GM12865 (cell line): ENCODE results near the gene ABL1.

ENCODE experiments used
- DNase-seq: peaks from one replicate; pipeline ENCODE4 v3.0.0; 2010; ENCODE audit warnings: low read depth
- H3K4me3 ChIP-seq: 2 replicates; pipeline ENCODE4 v1.5.1; 2011; ENCODE audit warnings: mild to moderate bottlenecking, low read depth, low read length, control low read depth
- CTCF ChIP-seq: IDR thresholded peaks from 2 replicates; pipeline ENCODE4 v1.5.1; 2011; ENCODE audit warnings: low read length, control low read depth, low read depth, inconsistent platforms; ENCODE audit not compliant: insufficient read depth; ENCODE audit errors: missing control alignments

The ABL1 gene

GRCh38 chr9:130887494-130888144, 52.6 kb downstream of the ABL1 start:
- no peak overlapping the region for H3K4me3 ChIP-seq
- no peak for DNase-seq
- no peak for TF ChIP-seq CTCF

GRCh38 chr9:130888146-130888885, 53.3 kb downstream of the ABL1 start:
- no peak overlapping the region for H3K4me3 ChIP-seq
- no peak for TF ChIP-seq CTCF
- DNase-seq, result no peak

GRCh38 chr9:130890124-130890523, 55.1 kb downstream of the ABL1 start:
- no peak for TF ChIP-seq CTCF
- DNase-seq, result no peak
- no peak overlapping the region for H3K4me3 ChIP-seq

GRCh38 chr9:130890870-130891687, 56.0 kb downstream of the ABL1 start:
- DNase-seq, result no peak
- no peak overlapping the region for H3K4me3 ChIP-seq
- TF ChIP-seq CTCF, result no peak

- no peak for TF ChIP-seq CTCF
- H3K4me3 ChIP-seq, result no peak overlapping the region
- no peak for DNase-seq
Measured at GRCh38 chr9:130891688-130892476, 56.8 kb downstream of the ABL1 start.

GRCh38 chr9:130892477-130893304, 57.6 kb downstream of the ABL1 start:
- TF ChIP-seq CTCF, result no peak
- H3K4me3 ChIP-seq, result no peak overlapping the region
- DNase-seq, result no peak
